ENCODE data around the gene DUSP3. TPM values are rescaled to one million over a fixed set of nuclear protein-coding genes. Genes with fewer than 3 reads are reported as not detected.

The DUSP3 gene
- total and polyA plus RNA-seq, 2 of the 13 experiments (the other 11 are each of a cell fraction or from before 2014, with no cell fraction given): 60.0 to 71.5 TPM

DNA sequence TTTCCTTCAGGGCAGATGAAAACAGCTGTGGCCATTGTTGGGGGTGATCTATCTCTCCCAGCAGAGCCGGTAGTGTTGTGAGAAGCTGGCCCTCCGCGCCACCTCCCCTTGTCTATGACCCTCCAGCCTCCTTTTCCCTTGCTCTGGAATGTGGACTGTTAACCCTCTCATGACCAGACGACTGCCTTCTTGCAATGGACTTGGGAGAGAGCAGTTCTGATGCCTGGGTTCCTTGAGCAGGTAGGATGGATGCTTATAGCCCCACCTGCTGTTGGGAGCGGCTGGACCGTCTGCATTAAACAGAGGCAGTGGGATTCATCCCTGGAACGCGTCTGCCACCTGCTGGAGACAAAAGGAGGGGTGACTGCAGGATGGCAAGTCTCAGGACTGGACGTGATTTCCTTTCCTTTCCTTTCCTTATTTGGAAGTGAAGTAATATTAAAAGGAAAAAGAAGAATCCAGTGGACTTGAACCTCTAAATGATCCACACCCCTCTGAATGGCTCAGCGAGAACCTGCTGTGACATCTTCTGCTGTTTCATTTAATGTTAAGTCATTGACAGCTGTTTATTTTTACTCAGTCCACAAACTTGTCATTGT lies 18.4 kb downstream of the DUSP3 start (continued):
- TF ChIP-seq ZNF781 (CRISPR knock-in tag; IDR thresholded peaks at IDR 0.05; ENCODE audit: borderline replicate concordance, not compliant biosample characterization): peak; percentile 91
- peak; percentile 76 for TF ChIP-seq TGIF2 (CRISPR knock-in tag; IDR thresholded peaks at IDR 0.05)
- TF ChIP-seq, protein P1, sequence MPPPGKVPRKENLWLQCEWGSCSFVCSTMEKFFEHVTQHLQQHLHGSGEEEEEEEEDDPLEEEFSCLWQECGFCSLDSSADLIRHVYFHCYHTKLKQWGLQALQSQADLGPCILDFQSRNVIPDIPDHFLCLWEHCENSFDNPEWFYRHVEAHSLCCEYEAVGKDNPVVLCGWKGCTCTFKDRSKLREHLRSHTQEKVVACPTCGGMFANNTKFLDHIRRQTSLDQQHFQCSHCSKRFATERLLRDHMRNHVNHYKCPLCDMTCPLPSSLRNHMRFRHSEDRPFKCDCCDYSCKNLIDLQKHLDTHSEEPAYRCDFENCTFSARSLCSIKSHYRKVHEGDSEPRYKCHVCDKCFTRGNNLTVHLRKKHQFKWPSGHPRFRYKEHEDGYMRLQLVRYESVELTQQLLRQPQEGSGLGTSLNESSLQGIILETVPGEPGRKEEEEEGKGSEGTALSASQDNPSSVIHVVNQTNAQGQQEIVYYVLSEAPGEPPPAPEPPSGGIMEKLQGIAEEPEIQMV (CRISPR knock-in tag; IDR thresholded peaks at IDR 0.05; ENCODE audit: low read depth): 0 out of 2 replicates have a peak, but pooled peaks have one; percentile 9
- peak; percentile 63; the same call in 1 of the 2 replicates for TF ChIP-seq MIER3 (CRISPR knock-in tag; IDR thresholded peaks at IDR 0.05; ENCODE audit: borderline replicate concordance)
- TF ChIP-seq ZNF619 (CRISPR knock-in tag; IDR thresholded peaks at IDR 0.05): peak; percentile 76; the same call in 1 of the 2 replicates
- TF ChIP-seq, protein P2, sequence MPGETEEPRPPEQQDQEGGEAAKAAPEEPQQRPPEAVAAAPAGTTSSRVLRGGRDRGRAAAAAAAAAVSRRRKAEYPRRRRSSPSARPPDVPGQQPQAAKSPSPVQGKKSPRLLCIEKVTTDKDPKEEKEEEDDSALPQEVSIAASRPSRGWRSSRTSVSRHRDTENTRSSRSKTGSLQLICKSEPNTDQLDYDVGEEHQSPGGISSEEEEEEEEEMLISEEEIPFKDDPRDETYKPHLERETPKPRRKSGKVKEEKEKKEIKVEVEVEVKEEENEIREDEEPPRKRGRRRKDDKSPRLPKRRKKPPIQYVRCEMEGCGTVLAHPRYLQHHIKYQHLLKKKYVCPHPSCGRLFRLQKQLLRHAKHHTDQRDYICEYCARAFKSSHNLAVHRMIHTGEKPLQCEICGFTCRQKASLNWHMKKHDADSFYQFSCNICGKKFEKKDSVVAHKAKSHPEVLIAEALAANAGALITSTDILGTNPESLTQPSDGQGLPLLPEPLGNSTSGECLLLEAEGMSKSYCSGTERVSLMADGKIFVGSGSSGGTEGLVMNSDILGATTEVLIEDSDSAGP (CRISPR knock-in tag; IDR thresholded peaks at IDR 0.05; ENCODE audit: borderline replicate concordance): peak; percentile 62; the same call in 1 of the 2 replicates
- 0 out of 2 replicates have a peak, but pooled peaks have one; percentile 29 for TF ChIP-seq HMG20B (CRISPR knock-in tag; conservative IDR thresholded peaks at IDR 0.05)
- TF ChIP-seq TARDBP (CRISPR knock-in tag; IDR thresholded peaks at IDR 0.05): peak; percentile 89
- no peak for TF ChIP-seq SP5 (CRISPR knock-in tag; IDR thresholded peaks at IDR 0.05; ENCODE audit: borderline replicate concordance, low read depth)
- TF ChIP-seq, protein P3, sequence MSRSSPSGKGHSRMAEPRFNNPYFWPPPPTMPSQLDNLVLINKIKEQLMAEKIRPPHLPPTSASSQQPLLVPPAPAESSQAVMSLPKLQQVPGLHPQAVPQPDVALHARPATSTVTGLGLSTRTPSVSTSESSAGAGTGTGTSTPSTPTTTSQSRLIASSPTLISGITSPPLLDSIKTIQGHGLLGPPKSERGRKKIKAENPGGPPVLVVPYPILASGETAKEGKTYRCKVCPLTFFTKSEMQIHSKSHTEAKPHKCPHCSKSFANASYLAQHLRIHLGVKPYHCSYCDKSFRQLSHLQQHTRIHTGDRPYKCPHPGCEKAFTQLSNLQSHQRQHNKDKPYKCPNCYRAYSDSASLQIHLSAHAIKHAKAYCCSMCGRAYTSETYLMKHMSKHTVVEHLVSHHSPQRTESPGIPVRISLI (CRISPR knock-in tag; IDR thresholded peaks at IDR 0.05; ENCODE audit: borderline replicate concordance): peak; percentile 35; the same call in 1 of the 2 replicates
- TF ChIP-seq FOSL2 (CRISPR knock-in tag; IDR thresholded peaks at IDR 0.05): peak; percentile 71; the same call in 1 of the 2 replicates
- TF ChIP-seq, protein P4, sequence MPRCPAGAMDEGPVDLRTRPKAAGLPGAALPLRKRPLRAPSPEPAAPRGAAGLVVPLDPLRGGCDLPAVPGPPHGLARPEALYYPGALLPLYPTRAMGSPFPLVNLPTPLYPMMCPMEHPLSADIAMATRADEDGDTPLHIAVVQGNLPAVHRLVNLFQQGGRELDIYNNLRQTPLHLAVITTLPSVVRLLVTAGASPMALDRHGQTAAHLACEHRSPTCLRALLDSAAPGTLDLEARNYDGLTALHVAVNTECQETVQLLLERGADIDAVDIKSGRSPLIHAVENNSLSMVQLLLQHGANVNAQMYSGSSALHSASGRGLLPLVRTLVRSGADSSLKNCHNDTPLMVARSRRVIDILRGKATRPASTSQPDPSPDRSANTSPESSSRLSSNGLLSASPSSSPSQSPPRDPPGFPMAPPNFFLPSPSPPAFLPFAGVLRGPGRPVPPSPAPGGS (CRISPR knock-in tag; IDR thresholded peaks at IDR 0.05): 0 out of 2 replicates have a peak, but pooled peaks have one; percentile 28
- TF ChIP-seq, protein P5, sequence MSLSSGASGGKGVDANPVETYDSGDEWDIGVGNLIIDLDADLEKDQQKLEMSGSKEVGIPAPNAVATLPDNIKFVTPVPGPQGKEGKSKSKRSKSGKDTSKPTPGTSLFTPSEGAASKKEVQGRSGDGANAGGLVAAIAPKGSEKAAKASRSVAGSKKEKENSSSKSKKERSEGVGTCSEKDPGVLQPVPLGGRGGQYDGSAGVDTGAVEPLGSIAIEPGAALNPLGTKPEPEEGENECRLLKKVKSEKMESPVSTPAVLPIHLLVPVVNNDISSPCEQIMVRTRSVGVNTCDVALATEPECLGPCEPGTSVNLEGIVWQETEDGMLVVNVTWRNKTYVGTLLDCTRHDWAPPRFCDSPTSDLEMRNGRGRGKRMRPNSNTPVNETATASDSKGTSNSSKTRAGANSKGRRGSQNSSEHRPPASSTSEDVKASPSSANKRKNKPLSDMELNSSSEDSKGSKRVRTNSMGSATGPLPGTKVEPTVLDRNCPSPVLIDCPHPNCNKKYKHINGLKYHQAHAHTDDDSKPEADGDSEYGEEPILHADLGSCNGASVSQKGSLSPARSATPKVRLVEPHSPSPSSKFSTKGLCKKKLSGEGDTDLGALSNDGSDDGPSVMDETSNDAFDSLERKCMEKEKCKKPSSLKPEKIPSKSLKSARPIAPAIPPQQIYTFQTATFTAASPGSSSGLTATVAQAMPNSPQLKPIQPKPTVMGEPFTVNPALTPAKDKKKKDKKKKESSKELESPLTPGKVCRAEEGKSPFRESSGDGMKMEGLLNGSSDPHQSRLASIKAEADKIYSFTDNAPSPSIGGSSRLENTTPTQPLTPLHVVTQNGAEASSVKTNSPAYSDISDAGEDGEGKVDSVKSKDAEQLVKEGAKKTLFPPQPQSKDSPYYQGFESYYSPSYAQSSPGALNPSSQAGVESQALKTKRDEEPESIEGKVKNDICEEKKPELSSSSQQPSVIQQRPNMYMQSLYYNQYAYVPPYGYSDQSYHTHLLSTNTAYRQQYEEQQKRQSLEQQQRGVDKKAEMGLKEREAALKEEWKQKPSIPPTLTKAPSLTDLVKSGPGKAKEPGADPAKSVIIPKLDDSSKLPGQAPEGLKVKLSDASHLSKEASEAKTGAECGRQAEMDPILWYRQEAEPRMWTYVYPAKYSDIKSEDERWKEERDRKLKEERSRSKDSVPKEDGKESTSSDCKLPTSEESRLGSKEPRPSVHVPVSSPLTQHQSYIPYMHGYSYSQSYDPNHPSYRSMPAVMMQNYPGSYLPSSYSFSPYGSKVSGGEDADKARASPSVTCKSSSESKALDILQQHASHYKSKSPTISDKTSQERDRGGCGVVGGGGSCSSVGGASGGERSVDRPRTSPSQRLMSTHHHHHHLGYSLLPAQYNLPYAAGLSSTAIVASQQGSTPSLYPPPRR (CRISPR knock-in tag; IDR thresholded peaks at IDR 0.05; ENCODE audit: borderline replicate concordance): no peak
- TF ChIP-seq KDM2A (CRISPR knock-in tag; IDR thresholded peaks at IDR 0.05; ENCODE audit: borderline replicate concordance, low read depth): peak; percentile 93
- TF ChIP-seq, protein P6, sequence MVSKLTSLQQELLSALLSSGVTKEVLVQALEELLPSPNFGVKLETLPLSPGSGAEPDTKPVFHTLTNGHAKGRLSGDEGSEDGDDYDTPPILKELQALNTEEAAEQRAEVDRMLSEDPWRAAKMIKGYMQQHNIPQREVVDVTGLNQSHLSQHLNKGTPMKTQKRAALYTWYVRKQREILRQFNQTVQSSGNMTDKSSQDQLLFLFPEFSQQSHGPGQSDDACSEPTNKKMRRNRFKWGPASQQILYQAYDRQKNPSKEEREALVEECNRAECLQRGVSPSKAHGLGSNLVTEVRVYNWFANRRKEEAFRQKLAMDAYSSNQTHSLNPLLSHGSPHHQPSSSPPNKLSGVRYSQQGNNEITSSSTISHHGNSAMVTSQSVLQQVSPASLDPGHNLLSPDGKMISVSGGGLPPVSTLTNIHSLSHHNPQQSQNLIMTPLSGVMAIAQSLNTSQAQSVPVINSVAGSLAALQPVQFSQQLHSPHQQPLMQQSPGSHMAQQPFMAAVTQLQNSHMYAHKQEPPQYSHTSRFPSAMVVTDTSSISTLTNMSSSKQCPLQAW (CRISPR knock-in tag; IDR thresholded peaks at IDR 0.05): peak; percentile 62; the same call in 1 of the 2 replicates
